ENCODE measurements around the gene STARD7.

STARD7 gene

GRCh38 chr2:96170626-96171025, 38.0 kb downstream of the STARD7 start:
- in situ Hi-C loops (cut with MboI; ENCODE audit: low sequenced_read_pairs, unreplicated experiment), result loop anchor here (5.0 kb wide), 1 partner anchor 33 kb away; the partner anchor contains the start of gene ASTL
- no peak for TF ChIP-seq CTCF (IDR thresholded peaks at IDR 0.05; ENCODE audit: borderline replicate concordance, control extremely low read depth, extremely low read depth, insufficient read depth, missing control alignments)

GRCh38 chr2:96169868-96170507, 38.6 kb downstream of the STARD7 start:
- no peak for DNase-seq (ENCODE audit: low spot score)
- in situ Hi-C loops (cut with MboI; ENCODE audit: low sequenced_read_pairs, unreplicated experiment), result loop anchor here (5.0 kb wide), 1 partner anchor 33 kb away; the partner anchor contains the start of gene ASTL
- no peak for TF ChIP-seq CTCF (IDR thresholded peaks at IDR 0.05; ENCODE audit: borderline replicate concordance, control extremely low read depth, extremely low read depth, insufficient read depth, missing control alignments)

More at GRCh38 chr2:96170626-96171025, 38.0 kb downstream of the STARD7 start:
- DNase-seq (ENCODE audit: low spot score), result no peak

- TF ChIP-seq CTCF (IDR thresholded peaks at IDR 0.05; ENCODE audit: borderline replicate concordance, control extremely low read depth, extremely low read depth, insufficient read depth, missing control alignments), result no peak
- in situ Hi-C loops (cut with MboI; ENCODE audit: low sequenced_read_pairs, unreplicated experiment), result no loop called here
- no peak for DNase-seq (ENCODE audit: low spot score)
These were observed 41.1 kb downstream of the STARD7 start for GRCh38 chr2:96167407-96168013.

DNA sequence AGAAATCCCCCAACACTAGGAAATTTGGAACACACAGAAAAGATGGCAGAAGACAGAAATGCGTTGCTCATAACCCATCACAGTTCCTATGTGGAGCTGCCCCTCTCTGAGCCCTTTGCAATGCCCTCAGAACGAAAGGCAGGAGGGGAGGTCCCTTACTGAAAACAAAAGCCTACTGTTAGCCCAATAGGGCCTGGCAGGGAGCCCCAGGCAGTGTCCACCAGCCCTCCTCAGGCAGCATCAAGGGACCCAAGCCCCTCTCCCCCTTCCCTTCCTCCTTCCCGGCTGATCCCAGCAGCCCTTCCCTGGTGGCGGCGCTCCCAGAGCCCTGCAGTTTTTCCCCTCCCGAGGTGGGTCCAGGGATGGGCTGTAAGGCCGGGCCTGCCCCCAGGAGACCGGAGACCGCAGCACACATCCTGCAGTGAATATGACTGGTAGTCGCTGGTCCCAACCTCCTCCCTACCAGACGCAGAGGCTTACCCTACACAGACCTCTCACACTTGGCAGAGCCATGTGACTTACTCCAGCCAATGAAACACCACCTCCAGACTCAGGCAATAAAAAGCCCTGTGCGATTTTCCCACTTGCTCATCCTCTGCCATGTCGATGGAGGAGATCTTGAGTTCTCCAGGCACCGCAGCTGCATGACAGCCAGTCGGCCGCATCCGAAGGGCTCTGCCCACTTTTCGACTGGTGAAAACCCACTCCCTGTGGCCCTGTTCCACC, 44.0 kb downstream of the STARD7 start:
- DNase-seq (ENCODE audit: low spot score), result peak; percentile 86
- TF ChIP-seq CTCF (IDR thresholded peaks at IDR 0.05; ENCODE audit: borderline replicate concordance, control extremely low read depth, extremely low read depth, insufficient read depth, missing control alignments), result peak; percentile 22
- in situ Hi-C loops (cut with MboI; ENCODE audit: low sequenced_read_pairs, unreplicated experiment), result no loop called here

DNA sequence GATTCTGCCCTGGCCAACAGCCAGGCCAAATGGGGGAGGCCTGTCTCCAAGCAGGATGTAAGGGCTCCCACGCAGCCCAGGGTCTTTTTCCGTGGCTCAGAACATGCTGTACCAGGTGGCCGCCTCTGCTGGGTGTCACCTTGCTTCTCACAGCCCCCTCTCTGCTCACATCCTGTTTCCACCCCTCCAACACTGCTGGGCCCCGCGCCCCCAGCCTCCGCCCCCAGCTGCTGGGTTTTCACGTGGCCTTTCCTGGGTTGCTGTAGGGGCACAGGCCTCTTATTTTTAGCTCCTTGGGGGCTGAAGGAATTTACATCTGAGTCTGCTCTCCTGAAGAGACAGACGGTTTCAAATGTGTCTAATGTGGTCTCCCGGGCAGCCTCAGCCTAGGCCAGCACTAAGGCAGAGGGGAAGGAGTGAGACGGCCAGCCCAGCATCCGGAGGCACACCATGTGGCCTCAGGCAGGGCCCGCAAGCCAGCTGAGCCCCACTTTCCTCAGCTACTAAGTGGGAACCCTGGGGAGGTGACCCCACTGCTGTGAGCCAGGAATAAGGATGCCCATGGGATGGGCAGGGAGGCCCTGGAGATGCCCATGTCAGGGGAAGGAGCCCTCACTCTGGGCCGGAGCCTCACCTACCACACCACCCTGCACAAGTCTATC, 44.7 kb downstream of the STARD7 start:
- in situ Hi-C loops (cut with MboI; ENCODE audit: low sequenced_read_pairs, unreplicated experiment), result no loop called here
- peak; percentile 84 for DNase-seq (ENCODE audit: low spot score)
- no peak for TF ChIP-seq CTCF (IDR thresholded peaks at IDR 0.05; ENCODE audit: borderline replicate concordance, control extremely low read depth, extremely low read depth, insufficient read depth, missing control alignments)

DNA sequence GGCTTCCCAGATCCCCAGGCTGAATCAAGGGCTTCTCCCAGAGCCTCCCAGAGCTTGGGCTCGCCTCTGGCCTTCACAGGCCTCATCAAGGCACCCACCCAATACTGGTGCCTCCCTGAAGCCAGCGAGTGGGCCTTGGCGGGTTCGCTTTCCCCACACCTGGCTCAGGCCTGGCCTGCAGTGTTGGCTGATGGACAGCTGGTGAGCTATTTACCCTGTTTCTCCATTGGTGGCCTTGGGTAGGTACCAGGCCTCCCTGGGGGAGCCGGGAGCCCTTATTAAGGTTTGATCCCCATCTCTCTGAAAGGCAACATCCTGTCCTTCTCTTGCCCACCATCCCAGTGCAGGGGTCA, 45.2 kb downstream of the STARD7 start:
- no peak for TF ChIP-seq CTCF (IDR thresholded peaks at IDR 0.05; ENCODE audit: borderline replicate concordance, control extremely low read depth, extremely low read depth, insufficient read depth, missing control alignments)
- in situ Hi-C loops (cut with MboI; ENCODE audit: low sequenced_read_pairs, unreplicated experiment), result no loop called here

More for the DNA sequence above, 45.2 kb downstream of the STARD7 start:
- no peak for DNase-seq (ENCODE audit: low spot score)

Data from GM13976 (cell line).